ENCODE data around the gene SKIDA1.

- TF ChIP-seq CTCF (IDR thresholded peaks at IDR 0.05) (no peak), POLR2A (IDR thresholded peaks at IDR 0.05) (no peak)
Measured at GRCh38 chr10:21500578-21500910, 24.9 kb downstream of the SKIDA1 start.

Data from body of pancreas (tissue), 4 donors.